ENCODE results near the gene UST.

DNA sequence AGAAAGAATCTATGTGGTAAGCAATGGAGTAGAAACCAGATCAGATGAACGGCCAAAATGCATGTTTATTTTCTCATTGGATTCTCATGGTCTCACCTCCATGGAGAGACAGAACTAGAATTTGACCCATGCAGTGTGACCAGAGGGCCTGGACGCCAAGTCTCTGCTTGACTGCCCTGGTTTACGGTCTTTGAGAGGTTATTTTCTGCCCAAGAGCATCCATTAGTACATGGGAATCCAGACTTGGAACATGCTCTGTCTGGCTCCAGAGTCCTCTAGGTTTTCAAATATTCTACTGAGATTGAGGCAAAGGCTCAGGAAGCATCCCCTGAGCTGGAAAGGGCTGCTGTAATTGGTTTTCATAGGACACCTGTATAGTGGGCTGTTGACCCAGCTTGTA is 45.5 kb upstream of the UST start:
- no peak for TF ChIP-seq EZH2phosphoT487 (IDR thresholded peaks at IDR 0.05; ENCODE audit: low read depth, severe bottlenecking, unreplicated experiment)
- TF ChIP-seq, protein P1, sequence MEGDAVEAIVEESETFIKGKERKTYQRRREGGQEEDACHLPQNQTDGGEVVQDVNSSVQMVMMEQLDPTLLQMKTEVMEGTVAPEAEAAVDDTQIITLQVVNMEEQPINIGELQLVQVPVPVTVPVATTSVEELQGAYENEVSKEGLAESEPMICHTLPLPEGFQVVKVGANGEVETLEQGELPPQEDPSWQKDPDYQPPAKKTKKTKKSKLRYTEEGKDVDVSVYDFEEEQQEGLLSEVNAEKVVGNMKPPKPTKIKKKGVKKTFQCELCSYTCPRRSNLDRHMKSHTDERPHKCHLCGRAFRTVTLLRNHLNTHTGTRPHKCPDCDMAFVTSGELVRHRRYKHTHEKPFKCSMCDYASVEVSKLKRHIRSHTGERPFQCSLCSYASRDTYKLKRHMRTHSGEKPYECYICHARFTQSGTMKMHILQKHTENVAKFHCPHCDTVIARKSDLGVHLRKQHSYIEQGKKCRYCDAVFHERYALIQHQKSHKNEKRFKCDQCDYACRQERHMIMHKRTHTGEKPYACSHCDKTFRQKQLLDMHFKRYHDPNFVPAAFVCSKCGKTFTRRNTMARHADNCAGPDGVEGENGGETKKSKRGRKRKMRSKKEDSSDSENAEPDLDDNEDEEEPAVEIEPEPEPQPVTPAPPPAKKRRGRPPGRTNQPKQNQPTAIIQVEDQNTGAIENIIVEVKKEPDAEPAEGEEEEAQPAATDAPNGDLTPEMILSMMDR (IDR thresholded peaks at IDR 0.05; ENCODE audit: poor library complexity): no peak
